Measurements from ENCODE around the gene SCFD1. TPM values are rescaled to one million over a fixed set of nuclear protein-coding genes. Genes with fewer than 3 reads are reported as not detected.
A peak's percentile ranks its signal among the peaks of the same experiment; 100 is the strongest.

SCFD1 gene
- total RNA-seq, 1 donor from 2014 or later: 25.2 TPM

- DNase-seq (ENCODE audit: low spot score) (no peak), ATAC-seq (peak; percentile 37)
Measured at GRCh38 chr14:30751646-30752416, 129.7 kb downstream of the SCFD1 start.

GRCh38 chr14:30753452-30753851 is 131.3 kb downstream of the SCFD1 start:
- DNase-seq (ENCODE audit: low spot score) (no peak), ATAC-seq (no peak)

- DNase-seq (ENCODE audit: low spot score) (no peak), ATAC-seq (no peak)
Measured at GRCh38 chr14:30754778-30755177, 132.7 kb downstream of the SCFD1 start.

GRCh38 chr14:30756594-30756993 is 134.5 kb downstream of the SCFD1 start:
- no peak for ATAC-seq
- DNase-seq (ENCODE audit: low spot score): no peak

GRCh38 chr14:30757082-30757481 is 135.0 kb downstream of the SCFD1 start:
- DNase-seq (ENCODE audit: low spot score): no peak
- no peak for ATAC-seq

GRCh38 chr14:30759172-30760125 is 137.3 kb downstream of the SCFD1 start:
- ATAC-seq (no peak), DNase-seq (ENCODE audit: low spot score) (no peak)

GRCh38 chr14:30763891-30764290 is 141.8 kb downstream of the SCFD1 start:
- ATAC-seq (no peak), DNase-seq (ENCODE audit: low spot score) (no peak)

- DNase-seq (ENCODE audit: low spot score) (no peak), ATAC-seq (no peak)
Measured at GRCh38 chr14:30767624-30768023, 145.5 kb downstream of the SCFD1 start.

- no peak for ATAC-seq
Measured at GRCh38 chr14:30768791-30769190, 146.7 kb downstream of the SCFD1 start.

GRCh38 chr14:30770376-30770775 is 148.3 kb downstream of the SCFD1 start:
- ATAC-seq (no peak), DNase-seq (ENCODE audit: low spot score) (no peak)

More at GRCh38 chr14:30768791-30769190, 146.7 kb downstream of the SCFD1 start:
- DNase-seq (ENCODE audit: low spot score): no peak

- DNase-seq (ENCODE audit: low spot score) (no peak), ATAC-seq (no peak)
Measured at GRCh38 chr14:30771595-30771994, 149.5 kb downstream of the SCFD1 start.

GRCh38 chr14:30779210-30779609 is 157.1 kb downstream of the SCFD1 start:
- DNase-seq (ENCODE audit: low spot score) (no peak), ATAC-seq (no peak)

Other genes starting within 250 kb of the SCFD1 start
- 4.6 TPM for gene G2E3, start 63.2 kb upstream of the SCFD1 start, total RNA-seq

Measured in left lobe of liver (tissue), 2 donors.